Measurements from ENCODE around the gene LZTR1. TPM values are rescaled to one million over a fixed set of nuclear protein-coding genes. Genes with fewer than 3 reads are reported as not detected.

Gene LZTR1
- total and polyA plus RNA-seq, 2 of the 4 experiments (the other 2 are of a cell fraction), result 22.8 to 41.3 TPM

DNA sequence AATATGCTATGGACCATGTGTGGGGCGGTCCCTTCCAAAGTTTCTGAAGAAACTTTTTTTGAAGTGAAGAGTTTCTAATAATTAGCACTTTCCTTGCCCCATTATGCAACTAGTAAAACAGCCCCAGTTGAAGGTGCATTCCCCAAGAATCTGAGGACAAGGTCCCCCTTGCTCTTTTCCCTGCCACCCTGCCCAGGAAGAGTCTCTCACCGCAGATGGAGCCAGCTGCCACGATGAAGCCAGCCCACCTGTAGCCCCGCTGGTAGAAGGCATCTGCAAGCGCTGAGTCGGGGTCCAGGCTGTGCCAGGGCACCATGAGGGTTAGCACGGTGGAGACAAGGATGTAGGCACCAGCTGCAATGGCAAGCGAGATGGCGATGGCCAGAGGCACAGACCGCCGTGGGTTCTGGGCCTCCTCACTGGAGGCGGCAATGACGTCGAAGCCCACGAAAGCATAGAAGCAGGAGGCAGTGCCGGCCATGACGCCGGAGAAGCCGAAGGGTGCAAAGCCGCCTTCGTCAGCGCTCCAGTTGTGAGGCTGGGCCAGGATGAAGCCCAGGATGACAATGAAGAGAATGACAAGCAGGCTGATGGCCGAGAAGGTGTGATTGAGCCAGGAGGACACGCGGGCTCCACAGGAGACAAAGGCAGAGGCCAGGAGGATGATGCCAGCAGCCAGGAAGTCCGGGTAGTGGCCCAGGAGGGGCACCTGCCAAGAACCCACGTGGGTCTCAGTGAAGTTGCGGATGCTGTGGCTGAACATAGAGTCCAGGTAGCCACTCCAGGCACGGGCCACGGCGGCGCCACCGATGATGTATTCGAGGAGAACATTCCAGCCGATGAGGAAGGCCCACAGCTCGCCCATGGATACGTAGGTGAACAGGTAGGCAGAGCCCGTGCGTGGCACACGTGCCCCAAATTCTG lies 48.8 kb downstream of the LZTR1 start:
- TF ChIP-seq CHD1 (IDR thresholded peaks at IDR 0.05; ENCODE audit: low read depth, low read length), result no peak
- TF ChIP-seq BHLHE40 (IDR thresholded peaks at IDR 0.05; ENCODE audit: low read depth, low read length), result no peak
- no peak for TF ChIP-seq RAD21 (IDR thresholded peaks at IDR 0.05; ENCODE audit: low read length)
- no peak for TF ChIP-seq RFX5 (IDR thresholded peaks at IDR 0.05; ENCODE audit: low read depth, low read length)
- TF ChIP-seq RCOR1 (IDR thresholded peaks at IDR 0.05; ENCODE audit: insufficient replicate concordance, low read length), result no peak
- TF ChIP-seq FOS (IDR thresholded peaks at IDR 0.05; ENCODE audit: low read depth, low read length), result no peak
- no peak for TF ChIP-seq MAZ (IDR thresholded peaks at IDR 0.05; ENCODE audit: borderline replicate concordance, low read depth, low read length)
- TF ChIP-seq SMC3 (IDR thresholded peaks at IDR 0.05; ENCODE audit: low read depth, low read length), result no peak
- no peak for TF ChIP-seq POLR2A (IDR thresholded peaks at IDR 0.05; ENCODE audit: low read depth, low read length)
- no peak for TF ChIP-seq CEBPB (IDR thresholded peaks at IDR 0.05; ENCODE audit: low read depth, low read length)
- TF ChIP-seq, protein P1, sequence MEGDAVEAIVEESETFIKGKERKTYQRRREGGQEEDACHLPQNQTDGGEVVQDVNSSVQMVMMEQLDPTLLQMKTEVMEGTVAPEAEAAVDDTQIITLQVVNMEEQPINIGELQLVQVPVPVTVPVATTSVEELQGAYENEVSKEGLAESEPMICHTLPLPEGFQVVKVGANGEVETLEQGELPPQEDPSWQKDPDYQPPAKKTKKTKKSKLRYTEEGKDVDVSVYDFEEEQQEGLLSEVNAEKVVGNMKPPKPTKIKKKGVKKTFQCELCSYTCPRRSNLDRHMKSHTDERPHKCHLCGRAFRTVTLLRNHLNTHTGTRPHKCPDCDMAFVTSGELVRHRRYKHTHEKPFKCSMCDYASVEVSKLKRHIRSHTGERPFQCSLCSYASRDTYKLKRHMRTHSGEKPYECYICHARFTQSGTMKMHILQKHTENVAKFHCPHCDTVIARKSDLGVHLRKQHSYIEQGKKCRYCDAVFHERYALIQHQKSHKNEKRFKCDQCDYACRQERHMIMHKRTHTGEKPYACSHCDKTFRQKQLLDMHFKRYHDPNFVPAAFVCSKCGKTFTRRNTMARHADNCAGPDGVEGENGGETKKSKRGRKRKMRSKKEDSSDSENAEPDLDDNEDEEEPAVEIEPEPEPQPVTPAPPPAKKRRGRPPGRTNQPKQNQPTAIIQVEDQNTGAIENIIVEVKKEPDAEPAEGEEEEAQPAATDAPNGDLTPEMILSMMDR (conservative IDR thresholded peaks at IDR 0.05; ENCODE audit: low read depth, low read length), result no peak
- TF ChIP-seq, protein P2, sequence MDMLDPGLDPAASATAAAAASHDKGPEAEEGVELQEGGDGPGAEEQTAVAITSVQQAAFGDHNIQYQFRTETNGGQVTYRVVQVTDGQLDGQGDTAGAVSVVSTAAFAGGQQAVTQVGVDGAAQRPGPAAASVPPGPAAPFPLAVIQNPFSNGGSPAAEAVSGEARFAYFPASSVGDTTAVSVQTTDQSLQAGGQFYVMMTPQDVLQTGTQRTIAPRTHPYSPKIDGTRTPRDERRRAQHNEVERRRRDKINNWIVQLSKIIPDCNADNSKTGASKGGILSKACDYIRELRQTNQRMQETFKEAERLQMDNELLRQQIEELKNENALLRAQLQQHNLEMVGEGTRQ (IDR thresholded peaks at IDR 0.05; ENCODE audit: low read depth, low read length), result no peak
- TF ChIP-seq NFE2L2 (IDR thresholded peaks at IDR 0.05; ENCODE audit: low read depth, low read length), result no peak
- TF ChIP-seq MXI1 (IDR thresholded peaks at IDR 0.05; ENCODE audit: borderline replicate concordance, low read depth, low read length), result no peak
- TF ChIP-seq, protein P3, sequence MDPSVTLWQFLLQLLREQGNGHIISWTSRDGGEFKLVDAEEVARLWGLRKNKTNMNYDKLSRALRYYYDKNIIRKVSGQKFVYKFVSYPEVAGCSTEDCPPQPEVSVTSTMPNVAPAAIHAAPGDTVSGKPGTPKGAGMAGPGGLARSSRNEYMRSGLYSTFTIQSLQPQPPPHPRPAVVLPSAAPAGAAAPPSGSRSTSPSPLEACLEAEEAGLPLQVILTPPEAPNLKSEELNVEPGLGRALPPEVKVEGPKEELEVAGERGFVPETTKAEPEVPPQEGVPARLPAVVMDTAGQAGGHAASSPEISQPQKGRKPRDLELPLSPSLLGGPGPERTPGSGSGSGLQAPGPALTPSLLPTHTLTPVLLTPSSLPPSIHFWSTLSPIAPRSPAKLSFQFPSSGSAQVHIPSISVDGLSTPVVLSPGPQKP (IDR thresholded peaks at IDR 0.05; ENCODE audit: borderline replicate concordance, low read depth, low read length), result no peak
- Histone ChIP-seq H3K9me3 (ENCODE audit: control insufficient read depth, insufficient read depth, low read length) (no peaks in the 10 kb centered on the region), H3K27ac (ENCODE audit: insufficient read depth, low read length) (no peak overlapping the region), H3K27me3 (ENCODE audit: control insufficient read depth, insufficient read depth, low read length) (peaks cover 34% of the 10 kb centered on the region), H4K8ac (ENCODE audit: low read depth in 2 of 2, low read length in 2 of 2) (no peak overlapping the region), H3K79me1 (ENCODE audit: low read depth in 1 of 2, low read length in 2 of 2) (no peaks in the 10 kb centered on the region), H2BK15ac (ENCODE audit: low read depth, low read length) (no peak overlapping the region), H3K9me1 (ENCODE audit: insufficient read depth, low read length) (no peaks in the 10 kb centered on the region), H3K4me1 (ENCODE audit: control insufficient read depth, insufficient read depth, low read length) (peaks cover 3% of the 10 kb centered on the region; the same call in 1 of the 2 replicates), H4K20me1 (ENCODE audit: insufficient read depth, low read length) (no peaks in the 10 kb centered on the region), H2BK120ac (ENCODE audit: low read depth, low read length) (no peak overlapping the region), H3K36me3 (ENCODE audit: control insufficient read depth, insufficient read depth, low read length) (no peaks in the 10 kb centered on the region), H2BK5ac (ENCODE audit: low read depth, low read length, poor library complexity, severe bottlenecking) (no peak overlapping the region), H4K91ac (ENCODE audit: insufficient read depth, low read depth, low read length) (no peak overlapping the region), H3K4ac (ENCODE audit: low read depth, low read length) (no peak overlapping the region), H3K9ac (ENCODE audit: low read depth, low read length) (no peak overlapping the region), H3K14ac (replicated peaks; ENCODE audit: low read depth, low read length) (no peak overlapping the region), H3K23ac (ENCODE audit: low read depth, low read length) (no peak overlapping the region), H3K56ac (ENCODE audit: extremely low read depth, insufficient read depth, low read length) (no peak overlapping the region), H2AFZ (replicated peaks; ENCODE audit: low read length, poor library complexity) (no peak overlapping the region), H2AK5ac (ENCODE audit: low read depth, low read length) (no peak overlapping the region), H2AK9ac (replicated peaks; ENCODE audit: low read depth, low read length, poor library complexity) (no peak overlapping the region), H4K5ac (ENCODE audit: low read depth, low read length) (no peak overlapping the region), H3K4me3 (ENCODE audit: insufficient read depth, low read depth, low read length) (no peak overlapping the region), H3K4me2 (ENCODE audit: low read depth, low read length) (no peak overlapping the region), H2BK20ac (ENCODE audit: low read depth, low read length) (no peak overlapping the region), H3K18ac (ENCODE audit: low read depth, low read length) (no peak overlapping the region)
- in situ Hi-C loops (cut with MboI; ENCODE audit: low sequenced_read_pairs), result no loop called here
- WGBS, 2 experiments (ENCODE audit: extremely low coverage in 2 of 2, insufficient read length in 1 of 2), result 90% methylated on average over 36 of the region's 40 CpGs; no CpG with 5 or more reads in 1 of the 2 experiments
- dilution Hi-C loops (cut with HindIII; ENCODE audit: low sequenced_read_pairs, unreplicated experiment), result no loop called here
- POLR2A ChIA-PET (ENCODE audit: unreplicated experiment), result no interaction called here
- intact Hi-C loops (cut with micrococcal nuclease), result no loop called here
- no peak for ATAC-seq (ENCODE audit: low read depth)
- no peak for DNase-seq
- BruUV-seq (replicated peaks), result no TSS peak
- CTCF ChIA-PET, result no interaction called here
